ENCODE data around the gene ADAD2. TPM values are rescaled to one million over a fixed set of nuclear protein-coding genes. Genes with fewer than 3 reads are reported as not detected.
"Not testable (repeated sequence)": the region's sequence is repeated elsewhere in the genome, so short reads cannot be mapped to it uniquely, and the experiment has no call there.

Gene ADAD2
- total and polyA plus RNA-seq, 2 donors = 0.21 to 0.47 TPM

- 93% methylated on average over 16 of the region's 16 CpGs for WGBS
Measured at GRCh38 chr16:84196101-84196500, 5.1 kb downstream of the ADAD2 start.

GRCh38 chr16:84196727-84197394, 5.9 kb downstream of the ADAD2 start:
- Histone ChIP-seq H3K4me1 (ENCODE audit: insufficient read depth) (no peaks in the 10 kb centered on the region), H3K27ac (ENCODE audit: low read depth) (no peak overlapping the region), H3K36me3 (ENCODE audit: insufficient read depth) (no peaks in the 10 kb centered on the region), H3K4me3 (ENCODE audit: low read depth, low read length) (no peak overlapping the region)
- WGBS = 69% methylated on average over 16 of the region's 16 CpGs
- DNase-seq (ENCODE audit: extremely low spot score) = peak; percentile 67

More at GRCh38 chr16:84196101-84196500, 5.1 kb downstream of the ADAD2 start:
- no peaks in the 10 kb centered on the region for H3K4me1 ChIP-seq (ENCODE audit: insufficient read depth)
- no peaks in the 10 kb centered on the region for H3K36me3 ChIP-seq (ENCODE audit: insufficient read depth)
- no peak for DNase-seq (ENCODE audit: extremely low spot score)
- no peak overlapping the region for H3K4me3 ChIP-seq (ENCODE audit: low read depth, low read length)
- no peak overlapping the region for H3K27ac ChIP-seq (ENCODE audit: low read depth)

- Histone ChIP-seq H3K27ac (ENCODE audit: low read depth) (peak overlapping the region; percentile 27), H3K4me1 (ENCODE audit: insufficient read depth) (no peaks in the 10 kb centered on the region), H3K4me3 (ENCODE audit: low read depth, low read length) (no peak overlapping the region), H3K36me3 (ENCODE audit: insufficient read depth) (no peaks in the 10 kb centered on the region)
- no peak for DNase-seq (ENCODE audit: extremely low spot score)
- 88% methylated on average over 14 of the region's 14 CpGs for WGBS
Measured at GRCh38 chr16:84197466-84198128, 6.6 kb downstream of the ADAD2 start.

GRCh38 chr16:84198401-84198800, 7.4 kb downstream of the ADAD2 start:
- DNase-seq (ENCODE audit: extremely low spot score) = no peak
- WGBS = 63% methylated on average over 10 of the region's 10 CpGs
- H3K4me1 ChIP-seq (ENCODE audit: insufficient read depth) = no peaks in the 10 kb centered on the region
- H3K4me3 ChIP-seq (ENCODE audit: low read depth, low read length) = no peak overlapping the region
- no peaks in the 10 kb centered on the region for H3K36me3 ChIP-seq (ENCODE audit: insufficient read depth)
- no peak overlapping the region for H3K27ac ChIP-seq (ENCODE audit: low read depth)

GRCh38 chr16:84199097-84199496, 8.1 kb downstream of the ADAD2 start:
- WGBS = 61% methylated on average over 13 of the region's 13 CpGs
- no peak overlapping the region for H3K27ac ChIP-seq (ENCODE audit: low read depth)
- no peaks in the 10 kb centered on the region for H3K4me1 ChIP-seq (ENCODE audit: insufficient read depth)
- H3K36me3 ChIP-seq (ENCODE audit: insufficient read depth) = no peaks in the 10 kb centered on the region
- H3K4me3 ChIP-seq (ENCODE audit: low read depth, low read length) = no peak overlapping the region
- DNase-seq (ENCODE audit: extremely low spot score) = no peak

GRCh38 chr16:84199861-84200260, 8.9 kb downstream of the ADAD2 start:
- no peak overlapping the region for H3K4me3 ChIP-seq (ENCODE audit: low read depth, low read length)
- H3K36me3 ChIP-seq (ENCODE audit: insufficient read depth) = no peaks in the 10 kb centered on the region
- no peak for DNase-seq (ENCODE audit: extremely low spot score)
- no peaks in the 10 kb centered on the region for H3K4me1 ChIP-seq (ENCODE audit: insufficient read depth)
- H3K27ac ChIP-seq (ENCODE audit: low read depth) = no peak overlapping the region
- WGBS = 72% methylated on average over 10 of the region's 10 CpGs

GRCh38 chr16:84204551-84204950, 13.6 kb downstream of the ADAD2 start:
- not testable (repeated sequence) for H3K27ac ChIP-seq (ENCODE audit: low read depth); H3K4me3 ChIP-seq (ENCODE audit: low read depth, low read length); H3K36me3 ChIP-seq (ENCODE audit: insufficient read depth); H3K4me1 ChIP-seq (ENCODE audit: insufficient read depth); DNase-seq (ENCODE audit: extremely low spot score)
- 85% methylated on average over 26 of the region's 26 CpGs for WGBS

- not testable (repeated sequence) for DNase-seq (ENCODE audit: extremely low spot score); H3K36me3 ChIP-seq (ENCODE audit: insufficient read depth); H3K27ac ChIP-seq (ENCODE audit: low read depth); H3K4me1 ChIP-seq (ENCODE audit: insufficient read depth); H3K4me3 ChIP-seq (ENCODE audit: low read depth, low read length)
- 92% methylated on average over 6 of the region's 6 CpGs for WGBS
Measured at GRCh38 chr16:84205123-84205522, 14.2 kb downstream of the ADAD2 start.

- DNase-seq (ENCODE audit: extremely low spot score) = no peak
- Histone ChIP-seq H3K27ac (ENCODE audit: low read depth) (no peak overlapping the region), H3K4me1 (ENCODE audit: insufficient read depth) (no peaks in the 10 kb centered on the region), H3K4me3 (ENCODE audit: low read depth, low read length) (no peak overlapping the region), H3K36me3 (ENCODE audit: insufficient read depth) (no peaks in the 10 kb centered on the region)
- WGBS = 85% methylated on average over 18 of the region's 18 CpGs
Measured at GRCh38 chr16:84205976-84206691, 15.2 kb downstream of the ADAD2 start.

GRCh38 chr16:84207251-84207650, 16.3 kb downstream of the ADAD2 start:
- H3K36me3 ChIP-seq (ENCODE audit: insufficient read depth) = no peaks in the 10 kb centered on the region
- no peak overlapping the region for H3K4me3 ChIP-seq (ENCODE audit: low read depth, low read length)
- H3K4me1 ChIP-seq (ENCODE audit: insufficient read depth) = no peaks in the 10 kb centered on the region
- no peak for DNase-seq (ENCODE audit: extremely low spot score)
- 52% methylated on average over 6 of the region's 6 CpGs for WGBS
- H3K27ac ChIP-seq (ENCODE audit: low read depth) = no peak overlapping the region

GRCh38 chr16:84207879-84208278, 16.9 kb downstream of the ADAD2 start:
- Histone ChIP-seq H3K27ac (ENCODE audit: low read depth) (no peak overlapping the region), H3K36me3 (ENCODE audit: insufficient read depth) (no peaks in the 10 kb centered on the region), H3K4me1 (ENCODE audit: insufficient read depth) (no peaks in the 10 kb centered on the region), H3K4me3 (ENCODE audit: low read depth, low read length) (no peak overlapping the region)
- 75% methylated on average over 8 of the region's 8 CpGs for WGBS
- no peak for DNase-seq (ENCODE audit: extremely low spot score)

GRCh38 chr16:84209989-84210388, 19.0 kb downstream of the ADAD2 start:
- Histone ChIP-seq H3K27ac (ENCODE audit: low read depth) (no peak overlapping the region), H3K4me1 (ENCODE audit: insufficient read depth) (no peaks in the 10 kb centered on the region), H3K36me3 (ENCODE audit: insufficient read depth) (no peaks in the 10 kb centered on the region), H3K4me3 (ENCODE audit: low read depth, low read length) (no peak overlapping the region)
- DNase-seq (ENCODE audit: extremely low spot score) = no peak
- WGBS = 82% methylated on average over 2 of the region's 2 CpGs

- DNase-seq (ENCODE audit: extremely low spot score) = no peak
- WGBS = 51% methylated on average over 4 of the region's 4 CpGs
- no peak overlapping the region for H3K27ac ChIP-seq (ENCODE audit: low read depth)
- no peaks in the 10 kb centered on the region for H3K4me1 ChIP-seq (ENCODE audit: insufficient read depth)
- no peaks in the 10 kb centered on the region for H3K36me3 ChIP-seq (ENCODE audit: insufficient read depth)
- H3K4me3 ChIP-seq (ENCODE audit: low read depth, low read length) = no peak overlapping the region
Measured at GRCh38 chr16:84212154-84212553, 21.2 kb downstream of the ADAD2 start.

GRCh38 chr16:84212631-84213030, 21.7 kb downstream of the ADAD2 start:
- DNase-seq (ENCODE audit: extremely low spot score) = no peak
- no peak overlapping the region for H3K27ac ChIP-seq (ENCODE audit: low read depth)
- no peak overlapping the region for H3K4me3 ChIP-seq (ENCODE audit: low read depth, low read length)
- 91% methylated on average over 4 of the region's 4 CpGs for WGBS
- H3K36me3 ChIP-seq (ENCODE audit: insufficient read depth) = no peaks in the 10 kb centered on the region
- no peaks in the 10 kb centered on the region for H3K4me1 ChIP-seq (ENCODE audit: insufficient read depth)
